Measurements from ENCODE around the gene IGFBP6. TPM values are rescaled to one million over a fixed set of nuclear protein-coding genes. Genes with fewer than 3 reads are reported as not detected.

Gene IGFBP6
- total and polyA plus RNA-seq, 12 donors = 12.9 to 559 (median 212) TPM

DNA sequence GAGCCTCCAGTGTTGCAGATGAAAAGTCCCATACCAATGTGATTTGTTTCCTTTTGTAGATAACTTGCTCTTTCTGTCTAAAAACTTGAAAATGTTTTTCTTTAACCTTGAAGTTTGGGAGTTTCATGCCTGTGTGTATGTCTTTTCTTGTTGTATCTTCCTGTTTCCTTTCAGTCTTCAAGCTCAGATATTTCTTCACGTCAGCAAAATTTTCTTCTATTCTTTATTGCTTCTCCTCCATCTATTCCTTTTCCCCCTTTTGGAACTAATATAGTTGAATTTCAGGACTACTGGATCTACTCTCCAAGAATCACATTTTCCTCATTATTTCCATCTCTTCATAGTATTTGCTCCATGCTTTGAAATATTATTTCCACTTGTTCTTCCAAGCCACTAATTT is 29.7 kb downstream of the IGFBP6 start:
- no peak for DNase-seq
- Histone ChIP-seq H3K27ac (no peak overlapping the region), H3K4me1 (replicated peaks in 1 of 2) (no peaks in the 10 kb centered on the region), H3K9me3 (replicated peaks in 1 of 3) (no peaks in the 10 kb centered on the region), H3K36me3 (replicated peaks in 1 of 2) (no peaks in the 10 kb centered on the region), H3K27me3 (no peaks in the 10 kb centered on the region), H3K4me3 (no peak overlapping the region)
- intact Hi-C loops (cut with DNase I) = no loop called here
- TF ChIP-seq, protein P1, sequence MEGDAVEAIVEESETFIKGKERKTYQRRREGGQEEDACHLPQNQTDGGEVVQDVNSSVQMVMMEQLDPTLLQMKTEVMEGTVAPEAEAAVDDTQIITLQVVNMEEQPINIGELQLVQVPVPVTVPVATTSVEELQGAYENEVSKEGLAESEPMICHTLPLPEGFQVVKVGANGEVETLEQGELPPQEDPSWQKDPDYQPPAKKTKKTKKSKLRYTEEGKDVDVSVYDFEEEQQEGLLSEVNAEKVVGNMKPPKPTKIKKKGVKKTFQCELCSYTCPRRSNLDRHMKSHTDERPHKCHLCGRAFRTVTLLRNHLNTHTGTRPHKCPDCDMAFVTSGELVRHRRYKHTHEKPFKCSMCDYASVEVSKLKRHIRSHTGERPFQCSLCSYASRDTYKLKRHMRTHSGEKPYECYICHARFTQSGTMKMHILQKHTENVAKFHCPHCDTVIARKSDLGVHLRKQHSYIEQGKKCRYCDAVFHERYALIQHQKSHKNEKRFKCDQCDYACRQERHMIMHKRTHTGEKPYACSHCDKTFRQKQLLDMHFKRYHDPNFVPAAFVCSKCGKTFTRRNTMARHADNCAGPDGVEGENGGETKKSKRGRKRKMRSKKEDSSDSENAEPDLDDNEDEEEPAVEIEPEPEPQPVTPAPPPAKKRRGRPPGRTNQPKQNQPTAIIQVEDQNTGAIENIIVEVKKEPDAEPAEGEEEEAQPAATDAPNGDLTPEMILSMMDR (IDR thresholded peaks at IDR 0.05) = no peak
- TF ChIP-seq POLR2A (IDR thresholded peaks at IDR 0.05) = no peak
- WGBS, 4 donors = 60 to 76% (median 69%) methylated on average over 1 of the region's 1 CpG

DNA sequence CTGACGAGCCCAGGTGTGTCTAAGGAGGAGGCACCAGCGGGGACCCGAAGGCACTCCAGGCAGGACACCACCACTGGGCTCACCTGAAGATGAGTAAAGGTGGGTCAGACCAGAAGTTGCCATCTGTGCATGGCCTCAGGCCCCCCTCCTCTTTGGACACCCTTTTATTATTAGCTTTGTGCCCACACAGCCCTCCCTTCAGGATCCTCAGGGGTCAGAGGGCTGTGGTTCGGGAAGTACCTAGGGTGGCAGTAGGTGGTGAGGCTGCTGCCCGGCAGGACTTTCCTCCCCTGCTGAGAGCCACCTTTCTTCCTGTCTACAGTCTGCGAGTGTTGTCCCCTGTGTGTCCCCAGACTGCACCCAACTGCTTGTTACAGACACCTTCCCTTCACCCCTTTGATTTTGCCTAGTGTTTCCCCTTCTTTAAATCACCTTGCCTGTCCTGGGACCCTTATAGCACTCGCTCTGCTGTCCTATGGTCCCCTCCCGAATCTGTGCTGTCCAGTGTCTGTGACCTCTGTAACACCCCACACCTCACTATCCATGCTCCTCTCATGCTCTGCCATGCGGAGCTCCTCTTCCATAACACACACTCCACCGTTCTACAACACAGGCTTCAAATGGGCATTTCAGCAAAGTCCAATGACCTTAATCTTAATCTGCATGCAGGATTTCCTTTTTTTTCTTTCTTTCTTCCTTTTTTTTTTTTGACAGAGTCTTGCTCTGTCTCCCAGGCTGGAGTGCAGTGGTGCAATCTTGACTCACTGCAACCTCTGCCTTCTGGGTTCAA is 31.5 kb downstream of the IGFBP6 start:
- no peaks in the 10 kb centered on the region for H3K27me3 ChIP-seq
- no peaks in the 10 kb centered on the region for H3K9me3 ChIP-seq (replicated peaks in 1 of 3)
- no peak for TF ChIP-seq POLR2A (IDR thresholded peaks at IDR 0.05)
- TF ChIP-seq, protein P1 (IDR thresholded peaks at IDR 0.05) = no peak
- H3K4me3 ChIP-seq = no peak overlapping the region
- intact Hi-C loops (cut with DNase I) = no loop called here
- no peak overlapping the region for H3K27ac ChIP-seq
- no peaks in the 10 kb centered on the region for H3K36me3 ChIP-seq (replicated peaks in 1 of 2)
- no peak for DNase-seq
- 76 to 80% (median 78%) methylated on average over 10 of the region's 10 CpGs for WGBS, 4 donors
- no peaks in the 10 kb centered on the region for H3K4me1 ChIP-seq (replicated peaks in 1 of 2)

DNA sequence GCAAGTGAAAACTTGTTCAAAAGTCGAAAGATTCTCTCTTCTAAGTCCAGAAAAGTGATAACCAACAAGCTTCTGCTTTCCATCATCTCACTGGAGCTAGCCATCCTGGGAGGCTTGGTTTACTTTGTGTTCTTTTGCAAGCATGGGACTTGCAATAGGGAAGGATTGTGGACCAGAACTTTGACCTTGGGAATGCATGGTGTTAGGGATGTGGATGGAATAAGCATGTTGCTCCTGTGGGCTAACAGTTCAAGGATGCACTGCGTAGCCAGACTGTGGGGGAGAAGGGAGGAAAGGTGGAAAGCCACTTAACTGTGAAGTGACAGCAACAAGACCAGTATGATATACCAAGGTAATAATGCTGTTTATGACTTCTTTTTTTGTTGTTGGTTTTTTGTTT is 34.4 kb downstream of the IGFBP6 start:
- Histone ChIP-seq H3K4me3 (no peak overlapping the region), H3K4me1 (replicated peaks in 1 of 2) (no peaks in the 10 kb centered on the region), H3K27me3 (no peaks in the 10 kb centered on the region), H3K36me3 (replicated peaks in 1 of 2) (no peaks in the 10 kb centered on the region), H3K9me3 (replicated peaks in 1 of 3) (no peaks in the 10 kb centered on the region), H3K27ac (no peak overlapping the region)
- DNase-seq = peak in 1 of 7 donors; percentile 0
- 79 to 88% (median 85%) methylated on average over 2 of the region's 2 CpGs for WGBS, 4 donors
- TF ChIP-seq, protein P1 (IDR thresholded peaks at IDR 0.05) = no peak
- no peak for TF ChIP-seq POLR2A (IDR thresholded peaks at IDR 0.05)
- intact Hi-C loops (cut with DNase I) = no loop called here

DNA sequence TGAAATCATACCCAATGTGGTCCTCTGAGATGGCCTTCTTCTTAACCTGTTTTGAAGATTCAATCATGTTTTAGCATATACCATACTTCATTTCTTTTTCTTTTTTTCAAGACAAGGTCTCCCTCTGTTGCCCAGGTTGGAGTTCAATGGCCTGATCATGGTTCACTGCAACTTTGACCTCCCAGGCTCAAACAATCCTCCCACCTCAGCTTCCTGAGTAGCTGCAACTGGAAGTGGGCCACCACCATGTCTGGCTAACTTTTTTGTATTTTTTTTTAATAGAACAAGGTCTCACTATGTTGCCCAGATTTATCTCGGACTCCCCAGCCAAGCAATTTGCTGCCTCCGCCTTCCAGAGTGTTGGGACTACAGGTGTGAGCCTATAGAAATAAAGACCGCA is 36.3 kb downstream of the IGFBP6 start:
- intact Hi-C loops (cut with DNase I) = no loop called here
- no peak for DNase-seq
- no peak overlapping the region for H3K4me3 ChIP-seq
- 83 to 93% (median 91%) methylated on average over 3 of the region's 3 CpGs for WGBS, 4 donors
- no peaks in the 10 kb centered on the region for H3K4me1 ChIP-seq (replicated peaks in 1 of 2)
- no peaks in the 10 kb centered on the region for H3K36me3 ChIP-seq (replicated peaks in 1 of 2)
- TF ChIP-seq POLR2A (IDR thresholded peaks at IDR 0.05) = no peak
- TF ChIP-seq, protein P1 (IDR thresholded peaks at IDR 0.05) = no peak
- no peaks in the 10 kb centered on the region for H3K27me3 ChIP-seq
- H3K9me3 ChIP-seq (replicated peaks in 1 of 3) = no peaks in the 10 kb centered on the region
- H3K27ac ChIP-seq = no peak overlapping the region

Data from adrenal gland (tissue), 12 donors.